HG03196 (cell line): ENCODE results near the gene STAT4.

Experiments used
- ATAC-seq: cut with Tn5 transposase; IDR thresholded peaks from one replicate; pipeline ENCODE4 v1.9.1; 2021; ENCODE audit not compliant: unreplicated experiment

The STAT4 gene

DNA sequence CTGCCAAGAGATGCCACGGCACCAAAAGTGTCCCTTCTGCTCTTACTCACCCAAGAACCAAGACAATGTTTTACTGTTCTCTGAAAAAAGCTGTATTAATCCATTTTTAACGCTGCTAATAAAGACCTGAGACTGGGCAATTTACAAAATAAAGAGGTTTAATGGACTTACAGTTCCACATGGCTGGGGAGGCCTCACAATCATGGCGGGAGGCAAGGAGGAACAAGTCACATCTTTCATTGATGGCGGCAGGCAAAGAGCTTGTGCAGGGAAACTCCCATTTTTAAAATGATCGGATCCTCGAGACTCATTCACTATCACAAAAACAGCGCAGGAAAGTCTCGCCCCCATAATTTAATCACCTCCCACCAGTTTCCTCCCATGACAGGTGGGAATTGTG lies 135.0 kb downstream of the STAT4 start:
- ATAC-seq, result no peak

DNA sequence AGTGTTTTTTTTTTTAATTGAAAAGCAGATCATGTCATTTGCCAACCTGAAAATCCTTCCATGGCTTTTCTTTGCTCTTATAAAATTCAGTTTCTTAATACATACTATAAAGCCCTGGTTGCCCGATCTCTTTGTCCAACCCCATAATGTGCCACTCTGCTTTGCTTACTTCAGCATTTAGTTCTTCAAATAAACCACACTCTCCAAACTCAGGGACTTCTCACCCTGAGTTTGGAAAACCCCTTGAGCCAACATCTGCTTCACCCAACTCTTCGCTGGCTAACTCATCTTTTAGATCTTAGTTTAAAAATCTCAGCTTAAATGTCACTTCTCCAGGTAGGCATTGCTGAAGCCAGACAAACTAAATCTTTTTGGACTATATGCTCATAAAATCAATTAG lies 135.6 kb downstream of the STAT4 start:
- ATAC-seq, result no peak

DNA sequence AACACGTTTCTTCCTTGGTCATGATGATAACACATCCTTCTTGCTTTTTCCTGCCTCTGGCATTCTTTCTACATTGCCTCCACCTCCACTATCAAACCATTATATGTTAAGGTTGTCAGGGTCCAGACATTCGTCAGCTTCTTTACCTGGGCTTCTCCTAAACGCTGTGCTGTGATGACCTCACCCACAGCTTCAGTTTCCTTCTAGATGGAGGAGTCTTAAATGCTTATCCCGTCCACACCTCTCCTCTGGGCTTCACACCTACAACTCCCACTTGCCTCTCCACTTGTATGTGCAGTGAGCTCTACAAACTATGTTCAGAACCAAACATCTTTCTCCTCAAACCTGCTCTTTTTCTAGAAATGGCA lies 136.2 kb downstream of the STAT4 start:
- no peak for ATAC-seq

DNA sequence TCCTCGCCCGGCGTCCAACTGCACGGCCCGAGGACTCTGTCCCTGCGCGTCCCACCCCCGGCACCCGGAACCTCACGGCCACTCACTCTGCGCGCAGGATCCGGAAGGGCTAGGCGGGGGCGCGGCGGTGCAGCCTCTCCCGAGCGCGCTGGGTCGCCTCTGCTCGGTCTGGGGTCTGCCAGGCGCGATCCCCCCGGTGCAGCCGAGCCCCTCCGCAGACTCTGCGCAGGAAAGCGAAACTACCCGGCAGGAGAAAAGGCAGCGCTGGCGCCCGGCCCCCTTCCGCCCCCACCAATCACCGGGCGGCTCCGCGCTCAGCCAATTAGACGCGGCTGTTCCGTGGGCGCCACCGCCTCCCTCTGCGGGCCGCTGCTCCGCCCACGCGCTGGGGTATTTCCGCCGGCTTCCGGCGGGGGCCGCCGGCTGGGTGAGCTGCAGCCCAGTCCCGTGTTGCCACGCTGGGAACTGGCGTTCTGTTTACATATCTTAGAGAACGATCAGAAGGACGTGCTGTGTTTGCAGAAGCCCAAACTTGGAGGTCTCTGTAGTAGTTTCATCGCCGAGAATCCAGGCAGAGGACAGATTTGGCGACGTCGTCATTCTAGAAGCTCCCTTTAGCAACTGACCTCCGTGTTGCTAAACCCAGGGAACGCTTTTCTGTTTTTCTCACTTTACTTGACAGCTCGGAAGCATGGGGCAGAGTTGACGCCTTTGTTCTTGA lies 136.7 kb downstream of the STAT4 start, which contains the start of gene STAT1:
STAT1 (minus strand) TSS at position 240 of the 721 bp plus-strand sequence. CDS start 4,168 bp downstream, outside the sequence.
- peak; percentile 84 for ATAC-seq

DNA sequence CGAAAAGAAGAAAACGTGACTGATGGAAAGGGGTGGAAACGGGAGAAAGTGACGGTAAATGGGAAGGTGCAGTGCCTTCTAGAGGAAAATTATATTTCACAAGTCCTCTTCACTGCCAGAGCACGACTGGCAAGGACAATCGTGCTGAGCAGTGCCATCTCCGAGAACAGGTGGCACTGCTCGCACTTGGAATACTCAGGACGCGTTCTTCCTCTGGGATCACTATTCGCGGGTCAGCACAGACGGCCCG lies 137.2 kb downstream of the STAT4 start:
- ATAC-seq, result no peak

DNA sequence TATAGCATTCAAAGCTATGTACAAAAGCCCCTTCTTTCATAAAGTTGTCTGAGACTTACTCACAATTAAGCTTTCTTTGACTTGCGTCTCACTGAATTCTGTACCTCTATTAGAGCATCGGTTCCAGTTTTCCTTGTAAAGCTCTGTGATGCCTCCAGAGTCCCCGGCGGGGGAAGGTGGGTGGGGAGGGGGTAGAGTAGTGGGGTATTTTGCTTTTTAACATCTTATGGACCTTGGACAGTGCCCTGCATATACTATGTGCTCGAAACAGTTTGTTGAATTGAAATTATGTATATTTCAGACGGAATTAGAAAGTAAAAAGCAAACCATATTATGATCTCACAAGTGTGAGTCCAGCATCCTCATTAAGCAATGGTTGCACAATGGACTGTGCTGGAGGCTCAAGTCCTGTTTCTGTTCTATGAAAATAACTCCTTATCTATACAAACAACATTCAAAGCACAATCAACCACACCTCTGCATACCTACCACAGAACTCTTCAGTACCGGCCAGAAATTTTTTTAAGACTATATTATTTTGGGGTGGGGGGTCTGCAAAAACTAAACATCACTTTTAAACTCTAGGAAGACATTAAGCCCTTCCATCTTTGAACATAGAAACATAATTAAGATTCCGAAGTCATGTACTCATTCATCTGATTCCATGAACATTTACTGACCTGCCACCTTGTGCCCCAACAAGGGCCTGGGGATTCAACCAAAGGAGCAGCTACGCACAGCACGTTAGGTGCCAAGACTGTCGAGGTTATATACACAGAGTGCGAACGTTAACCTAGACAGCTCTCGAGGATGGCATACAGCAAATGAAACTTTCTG lies 137.7 kb downstream of the STAT4 start:
- ATAC-seq, result no peak

DNA sequence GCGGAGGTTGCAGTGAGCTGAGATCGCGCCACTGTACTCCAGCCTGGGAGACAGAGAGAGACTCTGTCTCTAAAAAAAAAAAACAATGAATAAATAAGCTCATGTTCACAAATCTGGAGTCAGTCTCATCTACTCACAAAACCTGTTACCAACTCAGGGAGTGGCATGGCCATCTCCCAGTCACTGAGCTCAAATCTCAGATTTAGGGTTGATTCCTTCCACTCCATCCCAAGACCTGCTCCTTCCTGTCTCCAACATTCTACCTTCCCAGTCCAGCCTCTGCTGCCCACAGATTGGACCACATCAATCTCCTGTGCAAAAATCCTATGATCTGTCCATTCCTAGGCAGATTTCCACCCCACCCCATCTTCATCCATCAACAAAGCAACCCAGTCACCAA lies 138.4 kb downstream of the STAT4 start:
- no peak for ATAC-seq

DNA sequence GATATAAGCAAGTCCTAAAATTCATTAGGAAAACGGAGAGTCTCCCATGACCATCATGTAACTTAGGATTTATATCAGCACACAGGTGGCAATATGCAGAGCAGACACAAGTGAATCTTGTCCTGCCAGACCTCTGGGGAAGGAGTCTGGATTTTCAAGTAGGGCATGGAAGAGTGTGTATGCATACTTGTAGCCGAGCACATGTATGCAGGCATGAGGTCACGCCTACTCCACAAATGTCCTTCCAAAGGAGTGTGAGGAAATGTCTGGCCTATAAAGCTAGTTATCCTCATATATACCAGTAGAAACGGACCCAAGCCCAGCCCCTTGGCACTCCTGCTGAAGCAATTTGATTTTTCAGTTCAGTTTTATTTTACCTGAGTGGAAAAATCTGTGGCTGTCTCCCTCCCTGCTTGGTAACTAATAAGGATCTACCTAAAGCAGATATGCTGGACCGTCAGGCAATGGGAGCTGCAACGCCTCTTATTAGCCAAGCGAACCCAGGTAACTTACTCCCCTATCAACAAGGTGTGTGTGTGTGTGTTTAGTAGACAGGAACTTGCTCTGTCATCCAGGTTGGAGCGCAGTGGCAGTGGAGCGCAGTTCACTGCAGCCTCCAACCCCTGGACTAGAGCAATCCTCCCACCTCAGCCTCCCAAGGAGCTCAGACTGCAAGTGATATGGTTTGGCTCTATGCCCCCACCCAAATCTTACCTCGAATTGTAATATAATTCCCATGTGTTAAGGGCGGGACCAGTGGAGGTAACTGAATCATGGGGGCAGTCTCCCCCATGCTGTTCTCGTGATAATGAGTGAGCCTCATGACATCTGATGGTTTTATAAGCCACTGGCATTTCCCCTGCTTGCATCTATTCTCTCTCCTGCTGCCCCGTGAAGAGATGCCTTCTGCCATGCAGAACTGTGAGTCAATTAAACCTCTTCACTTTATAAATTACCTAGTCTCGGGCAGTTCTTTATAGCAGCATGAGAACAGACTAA lies 139.6 kb downstream of the STAT4 start:
- ATAC-seq, result no peak

DNA sequence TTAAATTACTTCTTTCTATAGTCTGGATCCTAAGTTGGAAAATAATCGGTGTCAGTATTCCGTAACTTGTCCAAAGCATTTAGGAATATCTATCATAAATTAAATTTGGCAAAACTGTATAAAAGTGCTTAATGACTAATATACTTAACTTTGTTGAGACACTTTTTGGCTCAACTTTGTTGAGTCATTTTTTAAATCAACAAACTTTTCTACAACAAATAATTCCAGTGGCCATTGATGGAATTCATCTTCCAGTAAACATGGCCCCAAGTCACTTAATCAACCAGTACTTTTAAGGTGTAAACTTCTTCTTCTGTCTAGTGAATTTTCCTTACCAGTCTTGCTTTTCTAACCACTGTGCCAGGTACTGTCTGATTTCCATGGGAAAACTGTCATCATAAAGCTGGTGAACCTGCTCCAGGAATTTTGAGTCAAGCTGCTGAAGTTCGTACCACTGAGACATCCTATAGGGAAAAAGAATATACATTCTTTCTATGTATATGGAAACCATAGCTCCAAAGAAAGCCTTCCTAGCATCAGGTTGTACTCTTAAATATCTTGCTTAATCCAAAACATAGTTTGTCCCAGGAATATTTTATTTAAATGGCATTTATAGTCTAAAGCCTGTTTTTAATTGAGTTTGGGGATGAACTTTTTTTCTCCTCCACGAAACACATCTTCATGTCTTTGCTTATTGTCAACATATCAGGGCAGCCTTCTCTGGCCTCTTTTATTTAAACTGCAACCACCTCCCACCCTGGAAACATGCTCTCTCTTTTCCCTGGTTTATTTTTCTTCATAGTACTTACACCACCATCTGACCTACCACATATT lies 141.0 kb downstream of the STAT4 start:
- no peak for ATAC-seq

DNA sequence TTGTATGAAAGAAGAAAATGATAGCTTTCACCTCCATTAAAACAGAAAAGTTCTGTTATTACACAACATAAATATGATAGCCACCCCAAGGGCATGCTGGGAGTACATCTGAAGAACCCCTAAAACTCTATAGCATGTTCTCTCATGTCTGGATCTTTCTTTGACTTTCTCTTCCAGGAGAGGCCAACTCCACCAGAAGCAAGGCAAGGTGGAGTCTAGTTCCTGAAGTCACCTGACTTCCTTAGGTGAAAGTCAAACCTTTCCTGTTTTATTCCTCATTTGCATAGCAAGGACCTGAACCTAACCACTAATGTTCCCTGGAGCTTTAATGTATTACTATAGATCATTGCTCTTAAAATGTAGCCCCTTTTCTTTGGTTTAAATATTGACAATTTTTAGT lies 142.5 kb downstream of the STAT4 start:
- ATAC-seq, result no peak

DNA sequence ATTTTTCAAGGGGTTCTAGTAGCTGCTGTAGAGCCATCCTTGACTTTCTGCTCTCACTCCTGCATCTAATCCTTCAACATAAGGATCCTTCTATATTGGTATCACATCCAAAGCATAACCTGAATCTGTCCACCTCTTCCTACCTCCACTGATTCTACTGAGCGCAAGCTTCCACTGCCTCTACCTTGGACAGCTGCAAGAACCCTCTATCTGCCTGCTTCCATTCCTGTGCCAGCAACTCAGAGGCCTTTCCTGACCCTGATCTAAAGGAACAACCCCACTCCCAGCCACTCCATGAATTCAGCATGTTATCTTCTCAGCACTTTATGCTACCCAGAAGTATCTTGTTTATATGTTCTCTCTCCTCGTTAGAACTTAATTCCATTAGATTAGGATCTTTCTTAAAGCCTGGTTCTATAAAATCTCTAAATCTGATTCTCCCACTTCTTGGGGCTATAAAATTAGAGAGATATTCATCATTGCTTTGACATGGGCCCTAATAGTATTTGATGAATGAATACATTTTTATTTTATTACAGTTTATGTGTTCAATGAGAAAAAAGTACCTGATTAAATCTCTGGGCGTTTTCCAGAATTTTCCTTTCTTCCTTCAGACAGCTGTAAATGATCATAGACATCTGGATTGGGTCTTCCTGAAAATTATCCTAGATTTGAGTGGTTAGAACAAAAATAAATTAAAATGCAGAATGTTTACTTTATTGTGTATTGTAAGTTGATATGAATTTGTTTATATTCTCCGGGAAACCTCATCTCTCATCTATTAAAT lies 143.6 kb downstream of the STAT4 start:
- no peak for ATAC-seq

DNA sequence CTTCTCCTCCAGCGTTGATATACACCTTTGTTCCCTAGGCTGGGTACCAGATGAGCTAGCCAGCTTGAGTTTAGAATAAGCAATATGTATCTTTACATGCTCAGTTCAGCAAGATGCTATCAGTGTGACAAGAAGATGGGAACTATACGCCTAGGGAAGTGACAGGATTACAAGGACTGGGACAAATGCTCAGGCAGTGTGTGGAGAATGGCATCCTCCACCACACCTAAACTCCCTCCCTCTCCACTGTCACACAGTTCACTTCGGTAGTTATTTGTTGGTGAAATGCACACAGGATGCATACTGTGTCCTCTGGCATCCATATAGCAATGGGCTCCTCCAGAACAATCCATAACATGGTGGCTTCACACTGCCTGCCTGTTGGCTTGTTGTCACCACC lies 144.5 kb downstream of the STAT4 start:
- ATAC-seq, result no peak

DNA sequence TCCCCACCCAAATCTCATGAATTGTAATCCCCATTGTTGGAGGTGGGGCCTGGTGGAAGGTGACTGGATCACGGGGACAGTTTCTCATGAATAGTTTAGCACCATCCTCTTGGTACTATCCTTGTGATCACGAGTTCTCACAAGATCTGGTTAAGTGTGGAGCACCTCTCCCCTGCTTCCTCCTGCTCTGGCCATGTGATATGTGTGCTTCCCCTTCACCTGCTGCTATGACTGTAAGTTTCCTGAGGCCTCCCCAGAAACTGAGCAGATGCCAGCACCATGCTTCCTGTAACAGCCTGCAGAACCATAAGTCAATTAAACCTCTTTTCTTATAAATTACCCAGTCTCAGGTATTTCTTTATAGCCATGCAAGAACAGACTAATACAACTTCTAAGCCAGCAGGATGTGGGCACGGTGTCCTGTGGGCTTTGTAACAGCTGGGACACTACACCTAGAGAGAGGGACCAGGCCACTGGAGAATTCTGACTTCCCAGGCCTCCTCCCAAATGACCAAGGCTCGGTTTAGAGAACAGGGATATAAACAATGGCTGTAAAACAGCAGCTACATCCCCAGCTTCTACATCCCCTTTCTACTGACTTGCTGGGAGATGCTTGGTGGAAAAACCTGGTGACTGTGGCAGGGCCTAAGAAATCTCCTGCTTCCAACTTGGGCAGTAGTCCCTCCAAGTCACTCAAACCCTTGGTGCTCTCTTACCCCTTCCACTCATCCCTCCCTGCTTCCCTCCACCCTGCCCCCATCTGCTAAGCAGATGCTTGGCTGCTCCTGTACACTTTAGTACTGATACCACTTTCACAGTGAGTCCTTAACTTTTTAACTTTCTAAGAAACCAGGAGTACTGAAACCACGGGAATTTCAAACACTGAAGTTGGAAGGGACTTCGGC lies 147.1 kb downstream of the STAT4 start:
- ATAC-seq, result no peak

DNA sequence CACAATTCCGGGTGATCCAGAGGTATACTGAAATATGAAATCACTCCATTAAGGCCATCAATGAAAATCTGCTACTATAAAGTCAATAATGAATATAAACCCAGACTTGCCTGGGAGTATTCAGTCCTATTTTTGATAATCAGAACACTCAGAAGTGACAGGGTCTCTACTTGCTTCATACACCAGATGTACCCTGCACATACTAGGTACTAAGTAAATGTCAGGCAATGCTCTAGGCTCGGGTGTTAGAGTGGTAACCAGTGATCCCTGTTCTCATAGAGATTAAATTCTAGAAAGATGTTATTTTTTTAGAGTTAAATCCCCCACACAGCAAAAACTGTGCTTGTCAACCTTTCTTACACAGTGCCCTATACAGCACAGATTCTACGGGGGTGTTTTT lies 149.2 kb downstream of the STAT4 start:
- no peak for ATAC-seq

DNA sequence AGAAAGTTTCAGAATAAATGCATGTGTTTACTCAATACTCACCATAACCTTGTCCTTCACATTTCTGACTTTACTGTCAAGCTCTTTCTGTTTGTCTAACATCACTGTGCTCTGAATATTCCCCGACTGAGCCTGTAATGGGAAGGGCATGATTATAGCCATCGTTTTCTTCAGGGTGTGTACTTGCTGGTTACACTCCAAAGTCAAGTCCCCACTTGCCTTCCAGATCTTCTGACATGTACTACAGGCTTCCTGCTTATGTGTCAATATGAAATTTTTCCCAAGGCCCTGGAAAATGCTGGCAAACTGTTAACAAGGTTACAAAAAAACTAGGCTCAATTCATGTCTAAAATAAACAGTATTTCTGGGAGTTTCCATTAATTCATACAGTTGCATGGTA lies 149.8 kb downstream of the STAT4 start:
- no peak for ATAC-seq

DNA sequence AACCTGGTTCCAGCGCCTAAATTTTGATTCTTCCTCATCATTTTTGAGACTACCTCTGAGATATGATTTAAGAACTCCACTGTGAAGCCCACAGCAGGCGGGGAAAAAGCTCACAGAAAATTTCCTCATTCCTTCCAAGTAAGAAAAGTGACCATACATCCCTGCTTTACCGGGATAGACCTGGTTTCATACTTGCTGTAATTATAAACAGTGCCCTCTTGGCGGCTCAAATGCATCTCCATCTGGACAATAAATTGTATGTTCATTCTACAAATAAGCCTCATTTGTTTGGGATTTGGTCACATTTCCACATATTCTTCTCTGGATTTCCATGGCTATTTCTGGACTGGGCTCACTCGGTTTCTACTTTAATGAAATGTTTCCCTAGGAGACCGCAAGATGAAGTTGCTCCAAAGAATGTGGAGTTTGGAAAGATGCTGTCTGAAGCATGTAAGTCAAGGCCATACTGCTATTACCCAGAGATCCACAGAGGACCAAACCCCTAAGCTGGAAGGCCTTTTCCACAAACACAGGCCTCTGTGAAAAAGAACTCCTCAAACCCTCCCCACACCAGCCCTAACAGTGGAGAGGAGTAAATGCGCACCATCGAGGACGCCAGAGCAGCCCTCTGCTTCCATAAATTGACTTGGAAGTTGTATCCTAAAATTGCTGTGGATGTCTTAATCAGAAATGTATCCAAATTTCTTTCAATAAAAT lies 150.7 kb downstream of the STAT4 start:
- no peak for ATAC-seq

DNA sequence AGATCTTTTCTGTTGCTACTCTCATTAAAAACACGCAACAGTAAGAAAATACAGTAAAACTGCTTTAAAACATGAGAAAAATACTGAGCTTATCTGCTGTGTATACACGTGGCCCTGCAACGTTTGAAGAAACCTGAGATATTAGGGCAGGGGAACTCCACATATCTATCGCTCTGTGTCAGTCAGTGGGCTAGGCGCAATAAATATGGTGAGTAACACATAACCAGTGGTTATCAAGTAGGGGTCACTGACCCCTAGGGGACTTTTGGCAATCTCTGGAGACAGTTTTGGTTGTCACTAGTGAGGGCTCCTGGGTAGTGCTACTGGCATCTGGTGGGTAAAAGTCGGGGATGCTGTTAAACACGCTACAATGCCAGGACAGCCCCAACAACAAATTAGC lies 151.7 kb downstream of the STAT4 start:
- ATAC-seq, result no peak

DNA sequence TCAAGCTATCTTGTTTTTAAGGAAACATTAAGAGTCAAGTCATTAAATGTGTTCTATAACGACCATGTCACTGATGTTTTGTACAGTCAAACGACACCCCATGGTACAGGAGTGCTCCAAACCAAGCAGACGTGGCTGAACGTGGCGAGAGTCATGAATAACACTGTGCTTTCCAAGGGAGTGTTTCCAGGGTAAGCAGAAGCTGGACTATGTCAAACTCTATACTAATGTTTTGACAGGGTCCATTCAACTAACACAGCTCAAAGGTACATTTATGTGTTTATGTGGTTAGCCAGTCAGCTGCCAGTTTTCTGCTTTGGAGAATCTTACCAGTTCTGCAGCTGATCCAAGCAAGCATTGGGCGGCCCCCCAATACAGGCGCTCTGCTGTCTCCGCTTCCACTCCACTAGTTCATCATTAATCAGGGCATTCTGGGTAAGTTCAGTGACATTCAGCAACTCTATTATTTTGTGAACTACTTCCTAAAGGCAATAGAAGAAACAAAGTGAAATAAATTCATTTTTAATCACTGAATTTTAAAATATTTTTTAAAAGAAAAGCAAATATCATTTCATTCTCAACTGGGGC lies 153.2 kb downstream of the STAT4 start:
- ATAC-seq, result no peak
